ENCODE results near the gene RMDN2.
"Not testable (repeated sequence)": the region's sequence is repeated elsewhere in the genome, so short reads cannot be mapped to it uniquely, and the experiment has no call there.

DNA sequence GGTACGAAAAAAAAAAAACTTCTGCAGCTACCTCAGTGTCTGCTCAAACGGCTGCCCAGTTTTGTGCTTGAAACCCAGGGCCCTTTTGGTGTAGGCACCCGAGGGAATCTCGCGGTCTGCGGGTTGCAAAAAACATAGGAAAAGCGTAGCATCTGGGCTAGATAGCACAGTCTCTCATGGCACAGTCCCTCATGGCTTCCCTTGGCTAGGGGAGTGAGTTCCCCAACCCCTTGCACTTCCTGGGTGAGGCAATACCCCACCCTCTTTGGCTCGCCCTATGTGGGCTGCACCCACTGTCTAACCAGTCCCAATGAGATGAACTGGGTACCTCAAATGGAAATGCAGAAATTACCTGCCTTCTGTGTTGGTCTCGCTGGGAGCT lies 37.6 kb downstream of the RMDN2 start:
- TF ChIP-seq, protein P1, sequence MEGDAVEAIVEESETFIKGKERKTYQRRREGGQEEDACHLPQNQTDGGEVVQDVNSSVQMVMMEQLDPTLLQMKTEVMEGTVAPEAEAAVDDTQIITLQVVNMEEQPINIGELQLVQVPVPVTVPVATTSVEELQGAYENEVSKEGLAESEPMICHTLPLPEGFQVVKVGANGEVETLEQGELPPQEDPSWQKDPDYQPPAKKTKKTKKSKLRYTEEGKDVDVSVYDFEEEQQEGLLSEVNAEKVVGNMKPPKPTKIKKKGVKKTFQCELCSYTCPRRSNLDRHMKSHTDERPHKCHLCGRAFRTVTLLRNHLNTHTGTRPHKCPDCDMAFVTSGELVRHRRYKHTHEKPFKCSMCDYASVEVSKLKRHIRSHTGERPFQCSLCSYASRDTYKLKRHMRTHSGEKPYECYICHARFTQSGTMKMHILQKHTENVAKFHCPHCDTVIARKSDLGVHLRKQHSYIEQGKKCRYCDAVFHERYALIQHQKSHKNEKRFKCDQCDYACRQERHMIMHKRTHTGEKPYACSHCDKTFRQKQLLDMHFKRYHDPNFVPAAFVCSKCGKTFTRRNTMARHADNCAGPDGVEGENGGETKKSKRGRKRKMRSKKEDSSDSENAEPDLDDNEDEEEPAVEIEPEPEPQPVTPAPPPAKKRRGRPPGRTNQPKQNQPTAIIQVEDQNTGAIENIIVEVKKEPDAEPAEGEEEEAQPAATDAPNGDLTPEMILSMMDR (IDR thresholded peaks at IDR 0.05; ENCODE audit: low read length) = not testable (repeated sequence)
- TF ChIP-seq EZH2 (IDR thresholded peaks at IDR 0.05; ENCODE audit: borderline replicate concordance, low read length) = not testable (repeated sequence)
